ENCODE results near the gene UBFD1.

- TF ChIP-seq CTCF (IDR thresholded peaks at IDR 0.05) (no peak), POLR2A (IDR thresholded peaks at IDR 0.05) (no peak)
These were observed 43.0 kb upstream of the UBFD1 start for GRCh38 chr16:23514381-23515152.
